OCI-LY1 (cell line): ENCODE data around the gene PDE11A.

ENCODE experiments used
- H2AFZ ChIP-seq: fragments of 200-600 bp; sonication (generic), shearing (Covaris generic); 2 replicates; pipeline ENCODE4 v1.6.0; 2014; ENCODE audit warnings: antibody characterized with exemption, mild to moderate bottlenecking, low read length
- H3F3A ChIP-seq: fragments of 200-600 bp; sonication (generic), shearing (Covaris generic); 2 replicates; pipeline ENCODE4 v1.6.0; 2014; ENCODE audit warnings: mild to moderate bottlenecking, antibody characterized with exemption, low read length, moderate library complexity; ENCODE audit not compliant: insufficient read depth
- H3K27ac ChIP-seq: fragments of 200-600 bp; sonication (generic); 2 replicates; pipeline ENCODE4 v1.5.1; 2014; ENCODE audit warnings: low read length, mixed run types, mild to moderate bottlenecking, low read depth; ENCODE audit not compliant: poor library complexity, severe bottlenecking
- H3K27me3 ChIP-seq: fragments of 200-600 bp; sonication (generic); 2 replicates; pipeline ENCODE4 v1.6.0; 2014; ENCODE audit warnings: antibody characterized with exemption, mild to moderate bottlenecking, low read length, moderate library complexity; ENCODE audit not compliant: insufficient read depth
- H3K36me3 ChIP-seq: fragments of 200-600 bp; sonication (generic); 2 replicates; pipeline ENCODE4 v1.6.1; 2014; ENCODE audit warnings: mild to moderate bottlenecking, antibody characterized with exemption, low read length, moderate library complexity, mixed read lengths; ENCODE audit not compliant: insufficient read depth
- H3K4me1 ChIP-seq: fragments of 200-600 bp; sonication (generic); 2 replicates; pipeline ENCODE4 v1.5.1; 2014; ENCODE audit warnings: mild to moderate bottlenecking, low read length, moderate library complexity; ENCODE audit not compliant: insufficient read depth, severe bottlenecking
- H3K4me2 ChIP-seq: fragments of 200-600 bp; sonication (generic), shearing (Covaris generic); 2 replicates; pipeline ENCODE4 v1.6.1; 2014; ENCODE audit warnings: low read length
- H3K4me3 ChIP-seq: fragments of 200-600 bp; sonication (generic); 2 replicates; pipeline ENCODE4 v1.5.1; 2014; ENCODE audit warnings: low read length, low read depth, mild to moderate bottlenecking, mixed read lengths; ENCODE audit not compliant: poor library complexity, severe bottlenecking
- H3K79me2 ChIP-seq: fragments of 200-600 bp; shearing (Covaris generic); 2 replicates; pipeline ENCODE4 v1.6.1; 2016; ENCODE audit warnings: mixed run types, low read length, mixed read lengths; ENCODE audit not compliant: insufficient read depth
- H3K9ac ChIP-seq: fragments of 200-600 bp; sonication (generic), shearing (Covaris generic); 2 replicates; pipeline ENCODE4 v1.6.1; 2014; ENCODE audit warnings: mild to moderate bottlenecking, low read length, mixed read lengths
- H3K9me2 ChIP-seq: fragments of 200-600 bp; sonication (generic), shearing (Covaris generic); 2 replicates; pipeline ENCODE4 v1.6.1; 2014; ENCODE audit warnings: low read depth, mild to moderate bottlenecking, low read length, mixed read lengths
- H3K9me3 ChIP-seq: fragments of 200-600 bp; shearing (Covaris generic); 2 replicates; pipeline ENCODE4 v1.6.1; 2014; ENCODE audit warnings: low read length, mixed read lengths
- H4K20me1 ChIP-seq: fragments of 200-600 bp; sonication (generic), shearing (Covaris generic); 2 replicates; pipeline ENCODE4 v1.6.0; 2016; ENCODE audit warnings: mild to moderate bottlenecking, low read length; ENCODE audit not compliant: insufficient read depth
- CTCF ChIP-seq: fragments of 200-600 bp; sonication (generic), shearing (Covaris generic); IDR thresholded peaks from 2 replicates; pipeline ENCODE4 v1.5.1; 2017; ENCODE audit warnings: mild to moderate bottlenecking, antibody characterized with exemption, low read length, moderate library complexity, mixed read lengths
- EZH2 ChIP-seq: fragments of 200-600 bp; sonication (generic), shearing (Covaris generic); IDR thresholded peaks from 2 replicates; pipeline ENCODE4 v1.8.0; 2017; ENCODE audit warnings: borderline replicate concordance, mixed run types, mild to moderate bottlenecking, antibody characterized with exemption, low read length, moderate library complexity, mixed read lengths

The PDE11A gene

GRCh38 chr2:177887722-177888121, 184.9 kb downstream of the PDE11A start:
- Histone ChIP-seq H2AFZ (no peak overlapping the region), H3K9ac (no peak overlapping the region), H3K27me3 (no peaks in the 10 kb centered on the region), H3F3A (no peaks in the 10 kb centered on the region), H3K9me3 (no peaks in the 10 kb centered on the region), H3K4me2 (no peak overlapping the region), H3K4me3 (no peak overlapping the region), H4K20me1 (no peaks in the 10 kb centered on the region), H3K27ac (no peak overlapping the region), H3K79me2 (no peaks in the 10 kb centered on the region), H3K4me1 (no peaks in the 10 kb centered on the region), H3K9me2 (no peaks in the 10 kb centered on the region), H3K36me3 (no peaks in the 10 kb centered on the region)
- no peak for TF ChIP-seq CTCF
- TF ChIP-seq EZH2: no peak

DNA sequence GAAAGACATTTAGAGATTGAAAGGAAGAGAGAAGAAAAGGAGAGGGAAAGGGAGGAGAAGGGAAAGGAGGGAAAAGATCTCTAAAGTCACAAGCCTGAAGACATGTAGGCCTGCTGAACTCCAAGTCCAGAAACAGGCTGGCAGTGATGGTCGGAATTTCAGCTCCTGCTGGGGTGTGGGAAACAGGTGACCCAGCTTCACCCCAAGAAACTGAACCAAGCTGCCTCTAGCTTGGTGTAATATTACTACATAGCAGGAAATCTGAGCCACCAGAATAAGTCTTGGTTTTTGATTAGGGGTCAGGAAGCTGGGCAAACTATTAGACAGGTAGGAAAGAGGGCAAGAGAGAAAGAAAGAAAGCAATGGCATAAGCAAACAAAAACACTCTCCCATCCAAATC, 185.8 kb downstream of the PDE11A start:
- Histone ChIP-seq H3K27me3 (no peaks in the 10 kb centered on the region), H3K36me3 (no peaks in the 10 kb centered on the region), H3K9me2 (no peaks in the 10 kb centered on the region), H3K9me3 (no peaks in the 10 kb centered on the region), H3F3A (no peaks in the 10 kb centered on the region), H3K9ac (no peak overlapping the region), H3K4me3 (no peak overlapping the region), H3K4me2 (no peak overlapping the region), H2AFZ (no peak overlapping the region), H4K20me1 (no peaks in the 10 kb centered on the region), H3K4me1 (no peaks in the 10 kb centered on the region), H3K27ac (no peak overlapping the region), H3K79me2 (no peaks in the 10 kb centered on the region)
- TF ChIP-seq EZH2: no peak
- no peak for TF ChIP-seq CTCF

DNA sequence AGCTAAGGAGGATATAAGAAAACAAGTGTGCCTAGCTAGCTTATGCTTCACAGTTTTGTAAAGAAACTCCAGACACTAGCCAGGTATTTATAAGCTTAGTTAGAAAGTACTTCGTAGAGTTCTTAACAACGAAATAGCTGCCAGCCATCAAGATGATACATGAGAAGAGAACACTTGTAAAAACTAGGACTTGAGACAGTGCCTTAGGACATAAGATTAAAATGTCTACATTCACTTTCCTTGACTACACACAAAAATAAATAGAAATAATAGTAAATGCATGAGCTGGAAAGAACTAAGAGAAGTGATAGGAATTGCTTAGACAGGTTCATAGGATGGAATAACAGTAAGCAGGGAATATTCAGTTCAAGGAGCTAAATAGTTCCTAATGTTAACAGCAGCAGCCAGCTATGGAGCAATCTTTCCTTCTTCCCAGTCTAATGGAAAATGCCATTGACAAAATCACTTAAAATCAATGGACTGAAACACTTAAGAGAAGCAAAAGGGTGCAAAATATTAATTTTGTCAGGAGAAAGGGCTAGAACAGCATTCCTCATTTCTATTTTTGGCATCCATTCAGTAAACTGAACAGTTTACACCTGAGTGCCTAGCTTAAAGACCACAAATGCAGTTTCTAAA, 186.6 kb downstream of the PDE11A start:
- H3F3A ChIP-seq: no peaks in the 10 kb centered on the region
- no peaks in the 10 kb centered on the region for H3K9me3 ChIP-seq
- H3K4me1 ChIP-seq: no peaks in the 10 kb centered on the region

More for the DNA sequence above, 186.6 kb downstream of the PDE11A start:
- H3K9me2 ChIP-seq: no peaks in the 10 kb centered on the region
- H3K4me3 ChIP-seq: no peak overlapping the region
- H4K20me1 ChIP-seq: no peaks in the 10 kb centered on the region
- H3K4me2 ChIP-seq: no peak overlapping the region
- no peak overlapping the region for H2AFZ ChIP-seq
- H3K27me3 ChIP-seq: no peaks in the 10 kb centered on the region
- H3K79me2 ChIP-seq: no peaks in the 10 kb centered on the region
- H3K9ac ChIP-seq: no peak overlapping the region
- TF ChIP-seq CTCF (no peak), EZH2 (no peak)
- H3K27ac ChIP-seq: no peak overlapping the region
- H3K36me3 ChIP-seq: no peaks in the 10 kb centered on the region
